Stimulated activated CD8-positive, alpha-beta memory T cell treated with anti-CD3 and anti-CD28 coated beads, Interleukin-15, amount 100 ng/mL, for 48 hours (primary cell): ENCODE data around the gene TRABD2B.

ENCODE experiments used
- DNase-seq, 2 donors: peaks; one replicate each; pipeline ENCODE4 v3.0.0-alpha.2; 2020; ENCODE audit warnings: low read depth in 2 of 2

The TRABD2B gene

GRCh38 chr1:47796626-47797025, 200.6 kb downstream of the TRABD2B start:
- DNase-seq = no peak

DNA sequence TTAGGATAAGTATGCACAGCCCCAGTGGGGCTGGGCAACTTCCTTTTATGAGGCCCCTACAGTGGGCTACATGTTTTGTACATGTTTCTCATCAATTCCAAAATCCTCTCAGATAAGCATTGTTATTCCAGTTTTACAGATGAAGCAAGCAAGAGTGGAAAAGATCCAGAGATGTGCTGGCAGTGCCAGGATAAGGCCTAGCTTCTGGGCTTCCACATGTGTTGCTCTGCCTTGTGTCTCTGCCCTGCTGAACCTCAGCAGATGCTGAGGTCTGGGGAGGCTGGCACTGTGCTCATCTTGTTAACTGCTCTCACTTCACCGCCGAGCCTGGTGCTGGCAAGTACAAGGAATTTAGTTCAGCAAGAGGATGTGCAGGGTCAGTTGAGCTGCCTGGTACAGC, 202.1 kb downstream of the TRABD2B start:
- no peak for DNase-seq

- DNase-seq = no peak
These were observed 202.7 kb downstream of the TRABD2B start for GRCh38 chr1:47794530-47794929.

DNA sequence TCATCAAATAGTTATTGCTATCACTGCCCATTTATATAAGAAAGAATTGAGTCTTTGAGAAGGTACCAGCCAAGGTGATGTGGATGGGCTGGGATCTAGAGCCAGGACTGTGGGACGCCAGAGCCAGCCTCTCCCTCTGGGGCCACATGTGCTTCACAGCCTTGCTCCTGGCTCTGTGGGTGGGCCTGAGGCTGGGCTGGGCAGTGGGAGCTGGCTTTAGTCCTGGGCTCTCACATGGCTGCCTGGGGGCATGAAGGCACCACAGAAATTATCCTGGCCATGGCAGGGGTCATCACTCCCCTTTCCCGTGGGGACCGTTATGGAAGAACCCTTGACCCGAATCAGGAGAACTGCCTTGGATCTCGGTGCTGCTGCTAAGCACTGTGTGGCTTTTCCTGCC, 203.1 kb downstream of the TRABD2B start:
- no peak for DNase-seq

GRCh38 chr1:47793563-47793962, 203.6 kb downstream of the TRABD2B start:
- DNase-seq = no peak

- no peak for DNase-seq
These were observed 204.4 kb downstream of the TRABD2B start for GRCh38 chr1:47792779-47793178.

DNA sequence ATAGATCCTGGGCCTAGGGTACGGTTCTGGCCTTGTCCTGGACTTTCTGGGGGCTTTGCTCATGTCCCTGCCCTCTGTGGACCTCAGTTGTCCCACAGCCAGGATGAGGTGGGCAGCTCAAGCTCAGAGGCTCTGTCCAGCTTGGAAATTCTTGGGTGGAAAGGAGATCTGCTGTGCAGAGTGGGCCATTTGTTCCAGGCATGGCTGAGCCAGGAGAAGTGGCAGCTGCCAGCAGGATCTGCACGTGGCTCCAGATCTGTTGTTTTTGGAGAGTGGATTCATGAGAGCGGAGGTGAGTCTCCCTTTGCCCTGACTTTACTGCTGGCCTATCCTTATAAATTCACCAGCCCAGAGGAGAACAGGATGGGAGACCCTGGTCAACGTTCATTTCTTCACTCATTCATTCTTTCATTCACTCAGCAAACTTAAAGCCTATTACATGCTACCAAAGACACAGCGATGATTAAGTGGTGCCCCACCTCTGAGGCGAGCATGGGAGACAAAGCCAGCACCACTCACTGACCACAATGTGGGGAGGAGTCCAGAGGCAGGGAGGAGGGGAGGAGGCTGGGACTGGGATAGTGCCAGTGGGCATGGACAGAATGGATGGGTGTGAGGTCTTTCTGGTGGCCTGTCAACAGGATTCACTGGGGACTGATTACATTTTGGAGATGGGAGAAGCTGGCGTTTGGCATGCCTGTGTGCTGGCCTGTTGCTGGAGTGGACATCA, 205.1 kb downstream of the TRABD2B start:
- DNase-seq = no peak

DNA sequence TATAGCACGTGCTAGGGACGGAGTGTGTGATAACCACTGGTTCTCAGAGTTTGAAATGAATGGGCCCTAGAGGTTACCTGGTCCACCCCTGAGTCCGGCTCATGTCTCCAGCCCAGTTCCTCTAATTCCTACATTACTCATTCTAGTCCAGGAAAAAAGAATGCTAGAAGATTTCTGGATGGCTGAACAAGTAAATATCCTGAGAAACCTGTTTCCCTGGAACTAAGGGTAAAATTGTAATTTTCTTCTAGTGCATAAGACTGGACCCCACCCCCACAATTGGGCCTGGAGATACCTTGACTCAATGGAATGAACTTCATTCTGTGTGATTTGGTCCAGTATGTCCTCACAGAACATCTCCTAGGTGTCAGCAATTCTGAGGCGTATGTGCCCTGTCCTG, 208.4 kb downstream of the TRABD2B start:
- DNase-seq = no peak

- DNase-seq = no peak
These were observed 209.6 kb downstream of the TRABD2B start for GRCh38 chr1:47787560-47787959.

DNA sequence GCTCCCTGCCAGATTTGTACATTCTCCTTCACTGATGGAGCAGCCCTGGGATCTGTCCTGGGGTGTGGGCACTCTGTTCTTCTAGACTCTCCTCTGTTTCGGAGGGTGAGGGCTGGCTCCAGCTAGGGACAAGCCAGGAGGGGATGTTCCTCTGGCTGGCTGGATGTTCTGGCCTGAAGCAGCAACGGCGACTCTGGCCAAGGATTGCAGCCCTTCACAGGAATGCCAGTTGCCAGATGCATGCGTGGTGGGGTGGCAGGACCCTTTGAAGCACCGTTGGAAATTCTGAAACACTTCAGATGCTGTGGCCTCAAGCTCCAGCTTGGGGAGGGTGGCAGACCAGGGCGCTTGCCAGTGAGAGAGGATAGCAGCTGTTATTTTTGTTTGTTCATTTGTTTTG, 210.9 kb downstream of the TRABD2B start:
- no peak for DNase-seq

- DNase-seq = no peak
These were observed 211.5 kb downstream of the TRABD2B start for GRCh38 chr1:47785561-47786271.

- DNase-seq = no peak
These were observed 212.1 kb downstream of the TRABD2B start for GRCh38 chr1:47785118-47785517.

DNA sequence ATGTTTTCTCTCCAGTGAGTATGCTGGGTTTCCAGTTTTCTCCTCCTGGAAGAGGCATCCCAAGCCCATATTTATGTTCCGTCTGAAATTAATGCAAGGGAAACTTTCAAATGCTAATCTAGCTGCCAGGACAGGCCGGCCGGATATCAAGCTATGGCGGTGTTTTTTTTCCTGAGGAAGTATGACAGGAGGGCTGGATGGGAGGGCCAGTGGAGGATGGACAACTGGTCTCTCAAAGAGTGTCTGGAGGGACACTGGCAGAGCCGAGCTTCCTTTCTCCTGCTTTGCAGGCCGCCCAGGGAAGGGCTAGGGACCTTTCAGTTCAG, 212.7 kb downstream of the TRABD2B start:
- no peak for DNase-seq

GRCh38 chr1:47783638-47784496, 213.3 kb downstream of the TRABD2B start:
- DNase-seq = no peak

DNA sequence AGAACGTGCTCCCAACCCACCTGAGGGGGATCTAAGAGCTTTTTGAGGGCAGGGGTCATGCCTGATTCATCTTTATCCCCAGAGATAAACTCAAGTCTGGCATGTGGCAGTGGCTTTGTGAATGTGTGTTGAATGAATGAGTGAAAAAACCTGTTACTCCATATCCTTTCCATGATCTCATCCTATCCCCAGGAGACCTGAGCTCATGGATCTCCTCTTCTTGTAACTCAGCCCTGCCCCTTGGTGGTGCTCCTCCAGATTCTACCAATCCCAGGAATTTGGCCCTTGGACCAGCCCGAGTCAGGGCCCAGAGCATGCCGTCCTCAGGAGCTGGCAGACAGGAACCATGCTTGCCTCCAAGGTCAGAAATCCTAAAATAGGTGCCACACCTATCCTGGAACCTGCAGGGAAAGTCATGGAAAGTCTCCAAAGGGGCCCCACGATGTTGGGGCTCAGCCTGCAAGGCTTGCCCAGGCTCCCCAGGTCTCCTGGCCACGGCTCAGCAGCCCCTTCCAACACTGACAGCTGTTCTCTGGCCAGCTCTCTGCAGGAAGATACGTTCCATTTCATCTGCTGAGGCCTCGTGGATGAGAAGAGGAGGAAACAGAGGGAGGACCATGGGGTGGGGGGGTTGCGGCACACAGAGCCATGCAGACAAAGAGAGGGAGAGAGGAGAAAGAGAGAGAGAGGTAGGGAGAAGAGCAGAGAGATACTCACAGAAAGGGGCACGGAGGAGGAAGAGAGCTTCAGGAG, 214.6 kb downstream of the TRABD2B start:
- DNase-seq = no peak

DNA sequence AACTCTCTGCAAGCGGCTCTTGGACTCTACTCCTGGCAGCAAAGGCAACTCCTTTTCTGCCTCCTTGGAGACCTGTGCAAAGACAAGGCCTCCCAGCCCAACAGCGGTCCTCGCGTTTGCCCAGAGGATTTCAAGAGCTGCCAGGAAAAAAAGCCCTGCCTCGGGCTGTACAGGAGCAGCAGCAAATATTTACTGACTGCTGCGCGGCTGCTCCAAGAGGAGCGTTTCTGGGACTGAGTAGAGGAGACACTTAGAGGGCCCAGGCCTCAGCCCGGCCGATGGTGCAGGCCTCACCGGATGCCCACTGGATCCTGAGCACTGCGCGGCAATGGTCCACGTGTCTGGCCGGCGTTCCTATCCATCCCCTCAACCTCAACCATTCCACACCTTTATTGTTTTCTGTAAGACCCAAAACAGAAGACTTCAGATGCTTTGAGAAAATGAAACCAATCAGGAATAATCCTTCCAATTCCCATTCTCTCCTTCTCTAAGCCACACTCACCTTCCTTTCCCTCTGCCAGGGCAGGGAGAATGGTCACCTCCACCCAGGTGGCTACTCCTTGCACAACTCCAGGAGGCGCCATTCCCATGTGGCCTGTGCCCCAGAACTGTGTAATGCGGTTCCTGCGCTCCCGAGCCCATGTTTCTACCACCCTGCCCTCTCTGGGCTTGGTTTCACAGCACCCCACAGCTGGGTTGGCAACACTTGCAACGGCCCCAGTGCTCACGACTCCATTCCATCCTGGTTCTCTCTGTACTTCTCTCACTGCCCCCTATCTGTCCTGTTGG, 215.8 kb downstream of the TRABD2B start:
- DNase-seq = no peak

DNA sequence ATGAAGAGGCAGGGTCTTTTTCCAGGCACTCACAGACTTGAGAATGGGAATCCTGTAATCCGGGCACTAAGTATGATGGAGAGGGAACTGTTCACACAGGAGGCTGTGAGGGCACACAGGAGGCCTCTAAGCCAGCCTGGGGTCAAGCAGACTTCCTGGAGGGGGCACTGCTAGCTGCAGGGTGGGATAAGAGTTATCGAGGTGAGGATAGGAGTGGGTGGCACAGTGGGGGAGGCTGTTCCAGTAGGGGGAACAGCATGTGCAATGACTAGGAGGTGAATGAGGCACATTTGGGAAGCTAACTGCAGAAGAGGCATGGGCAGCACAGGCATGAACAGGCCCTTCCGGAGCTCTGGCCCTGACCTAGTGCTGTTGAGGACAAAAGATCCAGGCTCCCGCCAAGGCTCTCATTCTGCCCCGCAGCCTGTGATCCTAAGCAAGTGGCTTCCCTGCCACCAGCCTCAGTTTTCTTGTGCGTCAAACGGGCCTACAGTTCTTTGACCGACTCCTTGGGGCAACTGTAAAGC, 216.7 kb downstream of the TRABD2B start:
- DNase-seq = no peak

DNA sequence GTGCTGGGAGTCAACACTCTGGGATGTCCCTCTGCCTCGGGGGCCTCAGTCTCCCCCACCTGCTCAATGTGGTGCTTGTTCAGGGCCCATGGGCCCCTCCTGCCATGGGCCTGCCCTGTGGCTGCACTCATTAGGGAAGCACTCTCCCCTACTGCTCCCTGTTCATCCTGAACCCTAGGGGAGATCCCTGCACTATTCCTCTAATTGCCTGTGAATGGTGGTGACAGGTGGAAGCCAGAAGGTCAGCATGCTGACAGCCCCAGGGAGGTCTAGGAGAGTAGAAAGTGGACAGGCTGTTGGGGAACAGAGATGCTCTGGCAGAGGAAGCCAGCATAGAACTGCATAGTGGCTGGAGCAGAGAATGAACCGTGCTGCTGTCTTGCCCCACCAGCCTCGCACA, 217.6 kb downstream of the TRABD2B start:
- no peak for DNase-seq

DNA sequence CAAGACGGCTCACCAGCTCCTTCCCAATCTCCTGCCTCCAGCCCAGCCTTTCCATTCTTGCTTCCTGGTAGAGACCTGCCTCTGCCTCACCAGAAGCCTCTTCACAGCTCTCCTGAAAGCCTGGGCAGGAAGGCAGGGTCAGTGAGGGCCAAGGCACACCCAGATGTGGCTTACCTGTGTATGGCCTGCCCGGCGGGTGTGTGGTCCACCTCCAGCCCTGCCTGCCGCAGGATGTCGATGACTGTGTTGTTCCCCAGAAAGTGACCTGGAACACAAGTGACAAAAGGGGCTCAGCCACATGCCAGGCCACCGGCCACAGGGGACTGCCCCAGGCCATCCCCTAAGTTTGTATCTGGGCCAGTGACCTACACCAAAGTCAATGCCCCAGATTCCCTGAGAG, 218.9 kb downstream of the TRABD2B start:
- DNase-seq = no peak

GRCh38 chr1:47777322-47777721, 219.9 kb downstream of the TRABD2B start:
- DNase-seq = no peak

DNA sequence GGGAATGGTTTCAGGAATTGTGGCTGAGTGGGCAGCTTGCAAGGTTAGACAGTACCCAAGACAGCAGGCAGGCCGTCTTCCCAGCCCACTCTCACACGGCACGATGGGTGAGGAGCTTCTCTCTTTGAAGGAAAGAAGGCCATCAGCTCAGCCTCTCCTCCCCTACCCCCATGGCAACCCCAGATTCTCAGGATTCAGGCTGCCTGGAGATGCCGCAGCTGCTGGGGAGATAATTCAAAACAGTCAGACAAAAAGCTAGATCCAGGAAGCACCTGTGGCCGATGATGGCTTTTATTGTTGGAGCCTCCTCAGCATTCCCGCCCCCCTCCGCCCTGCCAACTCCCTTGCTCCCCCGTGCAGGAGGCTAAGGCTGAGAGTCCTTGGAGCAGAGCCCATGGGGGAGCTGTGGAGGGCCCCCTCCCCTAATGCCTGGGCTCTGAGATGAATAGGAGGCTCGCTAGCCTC, 220.5 kb downstream of the TRABD2B start:
- no peak for DNase-seq
